ENCODE results near the gene CDH2.

GRCh38 chr18:27964811-27965210, 212.1 kb downstream of the CDH2 start:
- TF ChIP-seq CTCF (conservative IDR thresholded peaks at IDR 0.05; ENCODE audit: low read depth, low read length) (no peak), EZH2 (IDR thresholded peaks at IDR 0.05; ENCODE audit: low read length, unreplicated experiment) (no peak), EZH2phosphoT487 (IDR thresholded peaks at IDR 0.05; ENCODE audit: borderline replicate concordance, low read length) (no peak)

All from PC-3 (cell line).